ENCODE measurements around the gene ZIC4.

GRCh38 chr3:147411238-147411814 lies 5.0 kb upstream of the ZIC4 start:
- TF ChIP-seq POLR2AphosphoS5 (IDR thresholded peaks at IDR 0.05; ENCODE audit: low read depth, low read length) (no peak), REST (IDR thresholded peaks at IDR 0.05; ENCODE audit: insufficient read depth in 1 of 2, low read depth in 2 of 2, low read length in 2 of 2) (no peak)
